ENCODE measurements around the gene KCNK13.
"Not testable (repeated sequence)": the region's sequence is repeated elsewhere in the genome, so short reads cannot be mapped to it uniquely, and the experiment has no call there.

KCNK13 gene

DNA sequence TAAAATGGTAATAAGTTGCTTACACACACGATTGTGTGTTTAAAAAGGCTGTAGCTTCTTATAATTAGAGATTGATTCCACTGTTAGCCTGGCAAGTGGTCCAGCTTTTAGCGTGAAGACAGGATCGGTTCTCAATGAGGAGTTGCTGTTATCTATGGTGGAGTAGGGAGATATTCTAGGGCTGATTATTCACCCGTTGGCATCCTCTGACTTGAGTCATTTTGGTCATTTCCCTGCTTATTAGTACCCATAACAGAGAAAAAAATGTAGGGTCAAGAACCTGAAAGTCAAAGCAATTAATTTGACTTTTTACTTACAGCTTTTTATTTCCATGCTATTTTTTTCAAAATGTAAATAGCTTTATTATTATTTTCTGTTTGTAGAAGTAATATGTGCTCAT is 76.0 kb downstream of the KCNK13 start:
- no peak for DNase-seq

DNA sequence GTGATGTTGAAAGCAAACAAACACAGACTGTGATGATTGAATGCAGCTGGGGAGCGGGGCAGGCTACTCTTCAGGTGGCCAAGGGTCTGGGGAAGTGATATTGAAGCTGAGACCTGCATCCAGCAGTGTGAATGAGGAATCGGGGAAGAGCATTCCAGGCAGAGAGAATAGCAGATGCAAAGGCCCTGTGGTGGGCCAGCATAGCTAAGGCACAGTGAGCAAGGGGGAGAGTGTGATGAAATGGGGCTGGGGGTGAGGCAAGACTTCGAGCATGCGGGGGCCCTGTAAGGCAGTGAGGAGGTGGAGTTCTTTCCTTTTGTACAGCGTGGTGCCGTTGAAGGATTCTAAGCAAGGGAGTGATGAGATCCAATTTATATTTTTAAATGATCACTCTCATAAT is 77.4 kb downstream of the KCNK13 start:
- DNase-seq: no peak

DNA sequence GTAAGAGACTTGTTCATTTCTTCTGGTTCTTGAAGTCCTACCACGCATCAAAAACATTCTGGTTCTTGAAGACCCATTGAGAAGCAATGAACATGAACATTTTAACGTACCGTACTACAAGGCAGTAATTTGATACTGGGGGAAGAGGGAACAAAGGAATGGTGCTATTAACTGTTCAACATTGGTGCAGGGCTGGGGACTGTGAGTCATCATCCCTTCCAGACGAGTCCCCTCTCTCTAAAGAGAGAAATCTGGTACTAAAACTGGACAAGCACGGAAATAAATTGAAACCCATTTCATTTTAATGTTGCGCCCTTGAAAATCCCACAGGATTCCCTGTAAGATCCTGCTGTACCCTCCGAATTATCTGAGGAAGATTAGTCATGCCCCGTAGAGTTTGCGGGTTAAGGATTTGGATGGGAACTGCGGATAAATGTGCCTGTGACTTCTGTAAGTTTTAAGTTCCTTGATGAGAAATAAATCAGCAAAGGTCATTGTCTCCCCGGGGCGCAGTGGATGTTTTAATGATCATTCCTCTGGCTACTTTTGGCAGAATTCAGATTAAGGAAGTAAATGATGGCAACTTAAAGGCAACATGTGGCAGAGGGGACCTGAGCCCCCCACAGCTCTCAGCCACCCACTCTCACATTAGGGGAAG is 78.6 kb downstream of the KCNK13 start:
- peak; percentile 65 for DNase-seq

DNA sequence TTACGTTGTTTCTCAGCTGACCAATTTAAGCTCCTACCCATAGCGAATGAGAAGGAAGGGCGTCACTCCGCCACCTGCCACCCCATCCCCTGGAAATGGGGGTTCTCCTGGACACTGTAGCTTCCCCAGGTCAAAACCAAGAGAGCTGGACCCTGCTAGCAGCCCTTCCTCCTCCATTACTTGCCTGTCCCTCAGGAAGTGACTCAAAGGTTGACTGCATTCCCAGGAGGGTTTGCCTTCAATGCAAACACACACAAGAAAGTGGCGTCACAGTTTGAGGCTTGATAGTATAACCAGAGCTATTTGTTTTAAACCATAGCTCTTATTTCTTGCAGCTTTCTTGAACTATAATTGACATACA is 79.1 kb downstream of the KCNK13 start:
- no peak for DNase-seq

DNA sequence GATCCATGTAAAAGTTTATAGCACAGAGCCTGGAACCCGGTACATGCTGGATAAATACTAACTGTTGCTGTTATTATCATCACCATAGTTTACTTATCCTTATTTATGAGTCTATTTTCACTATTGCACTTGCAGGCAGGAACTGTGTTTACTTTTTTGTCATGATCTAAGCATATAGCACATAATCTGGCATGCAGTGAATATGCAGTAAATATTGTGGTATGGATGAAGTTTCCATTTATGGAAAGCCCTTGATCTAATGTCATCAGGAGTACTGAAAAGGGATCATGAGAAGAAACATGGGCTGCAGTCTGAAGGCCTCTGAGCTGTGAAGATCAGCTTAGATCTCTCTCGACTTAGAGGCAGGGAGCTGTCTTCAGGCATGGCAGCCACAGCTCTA is 91.6 kb downstream of the KCNK13 start:
- DNase-seq: no peak

DNA sequence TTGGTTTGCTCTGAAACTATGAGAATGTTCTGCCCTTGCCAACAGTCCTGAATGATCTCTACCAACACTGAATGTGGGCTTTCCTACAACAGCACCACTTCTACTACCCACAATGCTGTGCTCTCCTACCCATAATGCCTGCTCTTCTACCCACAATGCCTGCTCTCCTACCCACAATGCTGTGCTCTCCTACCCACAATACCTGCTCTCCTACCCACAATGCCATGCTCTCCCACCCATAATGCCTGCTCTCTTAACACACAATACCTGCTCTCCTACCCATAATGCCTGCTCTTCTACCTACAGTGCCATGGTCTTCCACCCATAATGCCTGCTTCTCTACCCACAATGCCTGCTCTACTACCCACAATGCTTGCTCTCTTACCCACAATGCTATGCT is 92.3 kb downstream of the KCNK13 start:
- DNase-seq: no peak

DNA sequence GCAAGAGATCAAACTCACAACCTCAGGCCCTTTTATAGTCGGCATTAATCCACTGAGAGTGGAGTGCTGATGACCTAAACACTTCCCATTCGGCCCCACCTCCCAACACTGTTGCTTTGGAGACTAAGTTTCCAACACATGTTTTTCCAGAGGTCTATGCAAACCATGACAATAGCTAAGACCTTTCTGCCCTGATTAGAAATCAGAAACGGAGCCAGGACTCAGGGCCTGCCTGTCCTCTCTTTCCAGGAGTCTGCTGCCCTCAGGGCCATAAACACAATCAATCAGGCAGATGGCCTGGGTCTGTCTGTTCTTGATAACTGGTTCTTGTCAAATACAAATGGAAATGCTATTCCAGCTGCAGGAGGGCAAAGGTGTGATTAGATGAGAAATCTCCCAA is 97.4 kb downstream of the KCNK13 start:
- DNase-seq: peak; percentile 21

DNA sequence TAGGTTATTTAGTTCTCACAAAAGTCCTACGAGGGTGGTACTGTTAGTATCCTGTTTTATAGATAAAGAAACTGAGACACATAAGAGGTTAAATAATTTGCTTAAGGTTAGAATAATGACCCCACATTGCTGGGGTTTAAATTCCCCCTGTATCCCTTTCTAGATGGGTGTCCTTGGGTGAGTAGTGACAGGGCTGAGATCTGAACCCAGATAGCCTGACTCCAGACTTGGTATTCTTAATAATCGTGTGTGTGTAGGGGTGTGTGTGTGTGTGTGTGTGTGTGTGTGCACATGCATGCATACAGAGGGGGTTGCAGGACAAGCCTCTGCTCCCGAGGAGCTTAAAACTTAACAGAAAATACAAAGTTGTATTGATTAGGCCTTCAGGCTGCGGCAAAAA is 97.9 kb downstream of the KCNK13 start:
- no peak for DNase-seq

DNA sequence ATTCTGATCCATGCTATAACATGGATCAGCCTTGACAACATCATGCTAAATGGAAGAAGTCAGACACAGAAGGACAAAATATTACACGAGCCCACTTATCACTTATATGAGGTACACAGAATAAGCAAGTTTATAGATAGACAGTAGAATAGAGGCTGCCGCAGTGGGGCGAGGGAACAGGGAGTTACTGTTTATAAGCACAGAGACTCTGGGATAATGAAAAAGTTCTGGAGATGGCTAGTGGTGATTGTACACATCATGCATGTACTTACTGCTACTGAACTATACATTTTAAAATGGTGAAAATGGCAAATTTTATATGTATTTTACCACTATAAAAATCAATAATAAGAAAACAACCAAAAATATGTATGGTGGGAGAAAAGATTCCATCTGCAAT is 99.3 kb downstream of the KCNK13 start:
- DNase-seq: no peak

DNA sequence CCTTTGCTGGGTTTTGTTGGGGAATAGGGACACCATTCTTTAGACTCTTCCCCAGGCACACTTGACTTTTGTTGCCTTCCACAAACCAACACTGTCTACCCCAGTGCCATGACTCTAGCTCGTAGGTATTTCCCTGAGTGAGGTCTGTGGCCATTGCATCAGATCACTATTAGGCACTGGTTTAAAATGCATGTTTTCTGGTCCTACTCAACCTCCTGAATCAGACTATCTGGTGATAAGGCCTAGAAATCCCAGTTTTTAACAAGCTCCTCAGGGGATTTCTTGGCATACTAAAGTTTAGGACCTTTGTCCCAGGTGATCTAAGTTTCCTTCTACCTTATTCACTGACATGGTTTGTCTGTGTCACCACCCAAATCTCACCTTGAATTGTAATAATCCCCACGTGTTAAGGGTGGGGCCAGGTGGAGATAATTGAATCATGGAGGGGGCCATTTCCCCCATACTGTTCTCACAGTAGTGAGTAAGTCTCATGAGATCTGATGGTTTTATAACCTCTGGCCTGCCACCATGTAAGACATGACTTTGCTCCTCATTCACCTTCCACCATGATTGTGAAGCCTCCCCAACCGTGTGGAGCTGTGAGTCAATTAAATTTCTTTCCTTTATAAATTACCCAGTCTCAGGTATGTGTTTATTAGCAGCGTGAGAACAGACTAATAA is 106.8 kb downstream of the KCNK13 start:
- DNase-seq: no peak

DNA sequence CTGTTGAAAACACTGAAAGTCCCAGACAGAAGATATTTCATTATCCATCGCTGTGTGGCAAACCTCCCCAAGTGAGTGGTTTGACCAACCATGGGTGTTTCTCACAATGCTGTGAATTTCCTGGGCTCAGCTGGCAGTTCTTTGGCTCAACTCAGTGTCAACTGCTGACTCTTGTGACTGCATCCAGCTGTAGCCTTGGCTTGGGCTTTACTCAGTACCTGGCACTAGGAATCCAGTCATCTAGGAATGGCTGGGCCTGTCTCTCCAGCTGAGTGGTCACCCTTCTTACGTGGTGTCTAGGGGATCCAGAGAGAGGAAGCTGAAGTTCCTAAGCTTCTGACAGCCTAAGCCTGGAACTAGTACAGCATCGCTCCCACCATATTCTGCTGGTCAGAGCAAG is 113.8 kb downstream of the KCNK13 start:
- no peak for DNase-seq

DNA sequence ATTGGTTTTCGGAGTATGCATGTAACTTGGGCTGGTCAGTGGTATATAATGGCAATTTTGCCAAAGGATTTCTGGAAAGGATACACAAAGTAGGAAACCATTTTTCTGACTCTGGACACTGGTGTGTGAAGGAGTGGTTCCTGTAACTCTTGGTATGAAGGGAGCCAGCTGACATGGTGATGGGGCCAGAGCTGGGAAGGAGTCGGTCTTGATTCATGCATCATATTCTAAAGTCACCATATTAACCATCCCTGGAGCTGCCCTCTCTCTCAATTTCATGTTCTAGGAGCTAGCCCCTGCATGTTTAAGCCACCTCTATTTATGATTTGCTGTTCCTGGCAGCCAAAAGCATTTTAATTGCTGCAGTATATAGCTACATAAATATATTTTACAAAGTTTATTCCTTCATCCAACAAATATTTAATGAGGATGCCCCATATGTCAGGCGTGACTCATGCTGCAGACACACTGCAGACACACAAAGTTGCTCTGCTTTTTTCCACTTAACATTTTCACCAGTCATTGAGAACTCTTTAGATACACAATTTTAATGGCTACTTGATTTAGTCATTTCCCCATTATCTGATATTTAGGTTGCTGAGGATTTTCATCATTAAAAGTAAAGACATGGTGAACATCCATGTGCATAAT is 115.9 kb downstream of the KCNK13 start:
- no peak for DNase-seq

DNA sequence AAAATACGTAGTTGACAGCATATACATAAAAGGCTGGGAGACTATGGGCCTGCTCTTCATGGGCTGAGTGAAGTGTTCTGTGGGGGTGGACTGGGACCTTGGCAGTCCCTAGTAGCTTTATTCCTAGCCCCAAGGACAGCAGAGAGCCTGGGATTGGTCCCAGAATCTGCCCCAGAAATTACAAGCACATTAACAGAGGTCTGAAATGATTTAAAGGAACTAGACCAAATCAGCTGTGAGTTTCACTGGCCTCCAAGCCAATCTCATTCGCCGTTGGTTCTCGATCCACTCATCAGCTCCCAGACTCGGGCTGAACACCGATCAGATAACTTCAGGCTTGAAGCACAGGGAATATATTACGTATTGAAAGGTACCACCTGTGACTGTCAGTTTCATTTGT is 117.6 kb downstream of the KCNK13 start:
- no peak for DNase-seq

DNA sequence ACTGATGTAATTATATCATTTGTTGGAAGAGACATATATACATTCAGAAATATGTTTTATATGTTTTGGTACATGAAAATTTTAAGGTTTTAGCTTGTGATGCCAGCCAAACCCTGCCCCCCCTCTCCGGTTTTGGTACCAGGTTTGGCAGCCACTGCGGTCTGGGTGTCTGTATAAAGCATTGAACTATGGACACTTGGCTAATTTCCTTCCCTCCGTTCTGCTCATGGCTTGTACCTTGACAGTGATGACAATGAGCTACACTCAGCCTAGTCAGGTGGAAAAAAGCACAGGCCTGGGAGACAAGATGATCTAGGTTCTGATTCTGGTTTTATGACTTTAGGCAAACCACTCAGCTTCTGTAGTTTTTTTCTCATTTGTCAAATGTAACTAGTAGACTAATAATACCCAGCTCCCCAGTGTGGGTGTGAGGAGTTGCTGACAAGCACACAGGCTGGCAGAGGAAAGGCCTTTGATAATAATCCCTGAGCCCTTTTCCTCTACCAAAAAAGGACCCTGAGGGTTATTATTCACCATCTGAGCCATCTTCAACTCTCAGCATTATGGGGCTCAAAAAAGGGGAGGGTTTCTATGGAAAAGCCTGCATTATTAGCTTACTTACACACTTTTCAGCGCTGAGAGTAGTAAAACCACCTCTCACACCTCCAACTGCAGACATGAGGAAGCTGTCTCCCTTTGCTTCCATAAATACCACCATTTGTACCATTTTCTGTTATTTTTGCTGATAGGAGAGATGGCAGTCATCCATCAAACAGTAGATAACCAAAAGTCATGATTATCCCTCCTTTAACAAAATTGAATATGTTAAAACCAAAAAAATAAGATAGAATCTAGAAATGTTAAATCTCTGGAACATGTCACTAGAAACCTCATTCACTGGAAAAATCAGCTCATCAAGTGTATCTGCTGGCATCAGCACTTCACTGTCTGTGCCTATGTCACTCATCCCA is 118.3 kb downstream of the KCNK13 start:
- no peak for DNase-seq

DNA sequence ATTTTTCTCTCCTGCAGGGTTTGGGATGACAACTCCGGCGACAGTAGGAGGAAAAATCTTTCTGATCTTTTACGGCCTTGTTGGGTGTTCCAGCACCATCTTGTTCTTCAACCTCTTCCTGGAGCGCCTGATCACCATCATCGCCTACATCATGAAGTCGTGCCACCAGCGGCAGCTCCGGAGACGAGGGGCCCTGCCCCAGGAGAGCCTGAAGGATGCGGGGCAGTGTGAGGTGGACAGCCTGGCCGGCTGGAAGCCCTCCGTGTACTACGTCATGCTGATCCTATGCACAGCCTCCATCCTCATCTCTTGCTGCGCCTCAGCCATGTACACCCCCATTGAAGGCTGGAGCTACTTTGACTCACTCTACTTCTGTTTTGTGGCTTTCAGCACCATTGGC is 122.3 kb downstream of the KCNK13 start:
- DNase-seq: no peak

DNA sequence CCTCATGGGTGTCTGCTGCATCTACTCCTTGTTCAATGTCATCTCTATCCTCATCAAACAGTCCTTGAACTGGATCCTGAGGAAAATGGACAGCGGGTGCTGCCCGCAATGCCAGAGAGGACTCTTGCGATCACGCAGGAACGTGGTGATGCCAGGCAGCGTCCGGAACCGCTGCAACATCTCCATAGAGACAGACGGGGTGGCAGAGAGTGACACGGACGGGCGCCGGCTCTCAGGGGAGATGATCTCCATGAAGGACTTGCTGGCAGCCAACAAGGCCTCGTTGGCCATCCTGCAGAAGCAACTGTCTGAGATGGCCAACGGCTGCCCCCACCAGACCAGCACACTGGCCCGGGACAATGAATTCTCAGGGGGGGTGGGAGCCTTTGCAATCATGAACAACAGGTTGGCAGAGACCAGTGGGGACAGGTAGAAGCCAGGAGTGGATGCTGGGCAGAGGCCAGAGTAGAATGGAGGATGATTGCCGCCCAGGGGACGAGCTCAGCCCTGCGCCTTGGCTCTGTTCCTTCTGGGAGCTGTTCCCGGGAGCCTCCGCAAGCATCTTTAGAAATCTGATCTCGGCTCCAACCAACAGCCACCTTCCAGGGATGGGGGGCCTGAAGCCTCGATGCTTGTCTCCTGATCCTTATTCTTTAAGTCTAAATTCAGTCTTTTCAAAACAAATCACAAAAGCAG is 122.9 kb downstream of the KCNK13 start:
- DNase-seq: no peak

DNA sequence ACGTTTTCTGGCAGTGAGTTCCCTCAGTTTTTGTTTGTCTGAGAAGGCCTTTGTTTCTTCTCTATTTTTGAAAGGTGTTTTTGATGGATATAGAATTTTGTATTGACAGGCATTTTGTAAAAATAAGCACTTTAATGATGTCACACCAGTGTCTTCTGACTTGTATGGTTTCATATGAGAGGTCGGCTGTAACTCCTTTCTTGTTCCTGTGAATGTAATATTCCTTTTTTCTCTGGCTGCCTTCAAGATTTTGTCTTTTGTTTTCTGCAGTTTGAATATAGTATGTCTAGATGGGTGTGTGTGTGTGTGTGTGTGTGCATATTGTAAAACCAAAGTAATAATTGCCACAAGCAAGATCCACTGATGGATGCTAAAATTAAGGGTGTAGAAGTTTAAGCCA is 126.8 kb downstream of the KCNK13 start:
- no peak for DNase-seq

DNA sequence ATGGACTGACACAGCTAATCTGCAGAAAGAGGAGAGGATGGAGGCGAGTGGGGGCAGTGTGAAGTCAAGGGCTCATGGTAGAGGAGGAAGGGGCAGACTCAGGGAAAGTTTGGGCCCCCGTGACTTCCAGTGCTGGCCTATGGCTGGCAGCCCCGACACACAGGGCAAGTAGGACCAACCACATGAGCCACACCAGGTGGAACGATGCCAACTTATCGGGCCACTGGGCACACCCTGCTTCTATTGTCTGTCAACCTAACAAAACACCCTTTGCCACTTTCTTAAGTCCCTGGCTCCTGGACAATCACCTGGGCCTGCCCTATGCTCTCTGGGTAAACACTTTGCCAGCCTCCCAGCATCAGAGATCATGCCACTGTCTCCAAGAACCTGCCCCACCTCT is 129.4 kb downstream of the KCNK13 start:
- DNase-seq: no peak

DNA sequence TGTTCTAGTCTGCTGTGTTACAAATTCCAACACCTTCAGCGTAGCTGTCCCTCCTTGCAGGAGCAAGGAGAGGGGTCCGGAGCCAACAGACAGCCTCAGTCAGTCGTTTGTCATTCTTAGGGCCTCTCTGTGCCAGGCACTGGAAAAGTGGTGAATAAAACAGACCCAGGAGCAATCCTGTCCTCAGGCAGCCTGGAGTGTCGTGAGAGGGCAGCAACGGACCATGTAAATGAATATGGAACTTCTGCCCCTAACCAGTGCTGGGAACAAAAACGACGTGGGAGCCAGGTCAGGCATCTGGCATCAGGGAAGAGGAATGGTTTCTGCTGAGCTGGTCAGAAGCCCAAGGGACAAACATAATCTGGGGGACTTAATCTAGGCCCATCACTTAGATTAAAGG is 129.8 kb downstream of the KCNK13 start:
- DNase-seq: no peak

DNA sequence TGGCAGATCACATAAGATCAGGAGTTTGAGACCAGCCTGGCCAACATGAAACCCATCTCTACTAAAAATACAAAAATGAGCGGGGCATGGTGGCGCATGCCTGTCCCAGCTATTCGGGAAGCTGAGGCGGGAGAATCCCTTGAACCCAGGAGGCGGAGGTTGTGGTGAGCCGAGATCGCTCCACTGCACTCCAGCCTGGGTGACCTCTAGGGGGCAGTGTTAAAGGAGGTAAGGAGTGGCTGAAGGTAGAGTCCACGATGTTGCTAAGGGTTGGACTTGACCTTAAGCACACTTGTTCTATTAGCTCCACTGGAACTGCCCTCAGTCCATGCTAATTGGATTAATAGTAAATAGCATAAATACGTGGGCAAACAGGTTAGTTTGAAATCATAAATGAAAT is 132.1 kb downstream of the KCNK13 start:
- no peak for DNase-seq

DNA sequence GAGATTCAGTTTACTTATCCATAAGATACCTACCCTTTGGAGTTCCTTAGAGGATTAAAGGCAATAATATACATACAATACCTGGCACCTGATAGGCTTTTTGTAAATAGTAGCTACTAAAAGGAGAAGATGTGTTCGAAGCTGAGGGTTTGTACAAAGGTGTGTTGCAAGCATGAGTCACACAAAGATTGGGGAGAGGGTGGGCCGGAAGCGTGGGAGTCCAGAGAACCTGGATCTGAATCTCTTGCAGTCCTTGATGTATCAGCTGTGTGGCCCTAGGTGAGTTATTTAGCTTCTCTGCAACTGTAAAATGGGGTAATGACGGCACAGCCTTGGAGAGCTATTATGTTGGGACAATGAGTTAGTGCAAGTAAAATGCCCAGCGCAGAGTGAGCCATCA is 132.9 kb downstream of the KCNK13 start:
- no peak for DNase-seq

DNA sequence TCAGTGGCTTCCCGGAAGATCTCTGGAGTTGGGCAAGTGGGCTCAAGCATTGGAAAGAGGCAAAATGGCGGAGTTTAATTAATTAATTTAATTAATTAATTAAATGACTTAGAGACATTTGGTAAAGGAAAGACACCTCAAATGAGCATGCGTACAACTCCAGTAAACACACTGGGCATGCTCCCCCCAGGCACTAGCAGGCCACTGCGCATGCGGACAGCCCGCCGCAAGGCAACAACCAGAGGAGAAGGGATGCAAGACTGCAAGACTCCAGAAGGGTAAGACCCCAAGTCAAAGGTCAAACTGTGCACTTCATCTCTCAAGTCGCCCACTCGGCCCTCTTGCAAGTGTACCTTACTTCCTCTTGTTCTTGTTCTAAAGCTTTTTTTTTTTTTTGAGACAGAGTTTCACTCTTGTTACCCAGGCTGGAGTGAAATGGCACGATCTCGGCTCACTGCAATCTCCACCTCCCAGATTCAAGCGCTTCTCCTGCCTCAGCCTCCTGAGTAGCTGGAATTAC is 136.8 kb downstream of the KCNK13 start:
- no peak for DNase-seq

DNA sequence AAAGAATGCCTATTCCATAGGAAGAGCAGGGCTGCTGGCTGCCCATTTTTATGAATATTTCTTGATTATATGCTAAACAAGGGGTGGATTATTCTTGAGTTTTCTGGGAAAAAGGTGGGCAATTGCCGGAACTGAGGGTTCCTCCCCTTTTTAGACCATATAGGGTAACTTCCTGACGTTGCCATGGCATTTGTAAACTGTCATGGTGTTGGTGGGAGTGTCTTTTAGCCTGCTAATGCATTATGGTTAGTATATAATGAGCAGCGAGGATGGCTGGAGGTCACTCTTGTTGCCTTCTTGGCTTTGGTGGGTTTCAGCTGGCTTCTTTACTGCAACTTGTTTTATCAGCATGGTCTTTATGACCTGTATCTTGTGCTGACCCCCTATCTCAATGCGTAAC is 138.8 kb downstream of the KCNK13 start:
- not testable (repeated sequence) for DNase-seq
